GM21381 (cell line): ENCODE results near the gene KCNH1.

ENCODE experiments used
- ATAC-seq: cut with Tn5 transposase; IDR thresholded peaks from one replicate; pipeline ENCODE4 v1.9.1; 2021; ENCODE audit warnings: mild to moderate bottlenecking, moderate library complexity; ENCODE audit not compliant: unreplicated experiment

KCNH1 gene

DNA sequence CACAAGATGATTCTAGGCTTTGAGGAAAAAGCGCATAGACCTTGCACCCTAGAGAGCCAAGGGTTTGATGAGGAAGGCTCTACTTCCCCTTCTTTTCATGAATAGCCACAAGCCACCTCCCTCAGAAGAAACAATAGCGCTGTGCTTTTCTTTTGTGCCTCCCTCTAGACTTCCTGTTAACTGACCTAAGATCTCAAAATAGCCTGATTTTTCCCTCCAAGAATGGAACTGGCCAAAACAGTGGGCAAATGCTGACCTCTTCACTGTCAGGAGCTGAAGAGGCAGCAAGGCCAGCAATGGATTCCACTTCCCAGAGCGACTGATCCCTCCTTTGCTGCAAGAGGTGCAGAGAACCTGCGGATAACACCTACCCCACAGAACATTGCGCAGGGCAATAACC, 362.8 kb downstream of the KCNH1 start:
- no peak for ATAC-seq

- no peak for ATAC-seq
These were observed 363.5 kb downstream of the KCNH1 start for GRCh38 chr1:210770396-210770984.

GRCh38 chr1:210769473-210769872, 364.5 kb downstream of the KCNH1 start:
- no peak for ATAC-seq

- no peak for ATAC-seq
These were observed 369.4 kb downstream of the KCNH1 start for GRCh38 chr1:210764536-210764935.

- ATAC-seq = no peak
These were observed 375.2 kb downstream of the KCNH1 start for GRCh38 chr1:210758761-210759160.

DNA sequence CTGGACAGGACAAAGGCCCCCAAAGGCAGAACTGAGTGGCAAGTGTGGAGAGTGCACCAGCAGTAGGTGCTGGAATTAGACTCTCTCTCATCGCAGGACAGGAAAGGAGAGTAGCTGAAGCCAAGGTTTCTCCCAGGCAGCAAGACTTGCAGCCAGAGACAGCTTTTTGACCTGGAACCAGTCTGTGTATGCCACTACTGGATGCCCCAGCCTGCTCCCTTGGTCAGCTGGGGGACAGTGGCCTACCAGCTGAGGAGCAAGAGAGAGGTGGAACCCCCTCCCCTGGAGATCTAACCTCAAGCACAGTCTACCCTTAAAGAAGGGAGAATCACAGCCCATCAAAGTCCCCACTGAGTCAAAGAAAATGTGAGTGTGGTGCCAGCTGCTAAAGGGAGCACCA, 375.7 kb downstream of the KCNH1 start:
- no peak for ATAC-seq

- no peak for ATAC-seq
These were observed 376.3 kb downstream of the KCNH1 start for GRCh38 chr1:210757677-210758076.

DNA sequence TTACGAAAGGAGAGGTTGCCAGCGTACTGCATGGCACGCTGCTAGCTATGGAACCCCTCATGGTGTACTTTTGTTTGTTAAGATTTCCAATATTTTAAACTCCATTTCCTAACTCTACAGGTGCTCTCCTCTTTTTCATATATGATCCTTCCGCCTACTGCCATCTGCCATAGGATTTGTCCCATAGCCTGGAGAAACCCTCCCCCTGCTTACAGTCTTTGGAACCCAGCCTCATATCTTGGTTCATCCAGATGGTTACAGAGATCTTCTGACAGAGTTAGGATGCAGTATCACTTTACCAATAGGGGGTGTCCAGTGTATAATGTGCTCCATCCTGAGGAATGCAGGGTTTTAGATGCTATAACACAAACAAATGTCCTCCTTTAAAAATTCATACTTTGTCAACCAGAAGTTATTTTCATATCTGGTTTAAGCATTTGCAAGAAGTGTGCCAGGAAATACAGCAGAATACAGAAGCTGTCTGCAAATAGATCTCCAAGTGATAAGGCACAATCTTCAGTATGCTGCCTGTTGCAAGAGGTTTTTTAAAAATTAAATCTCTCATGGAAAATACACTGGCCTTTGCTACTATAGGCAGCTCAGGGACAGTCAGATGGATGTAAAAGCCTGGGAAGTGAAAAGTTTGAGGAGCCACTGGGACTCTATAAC, 377.8 kb downstream of the KCNH1 start:
- no peak for ATAC-seq

GRCh38 chr1:210754878-210755665, 378.9 kb downstream of the KCNH1 start:
- no peak for ATAC-seq

GRCh38 chr1:210751911-210752310, 382.0 kb downstream of the KCNH1 start:
- ATAC-seq = no peak

DNA sequence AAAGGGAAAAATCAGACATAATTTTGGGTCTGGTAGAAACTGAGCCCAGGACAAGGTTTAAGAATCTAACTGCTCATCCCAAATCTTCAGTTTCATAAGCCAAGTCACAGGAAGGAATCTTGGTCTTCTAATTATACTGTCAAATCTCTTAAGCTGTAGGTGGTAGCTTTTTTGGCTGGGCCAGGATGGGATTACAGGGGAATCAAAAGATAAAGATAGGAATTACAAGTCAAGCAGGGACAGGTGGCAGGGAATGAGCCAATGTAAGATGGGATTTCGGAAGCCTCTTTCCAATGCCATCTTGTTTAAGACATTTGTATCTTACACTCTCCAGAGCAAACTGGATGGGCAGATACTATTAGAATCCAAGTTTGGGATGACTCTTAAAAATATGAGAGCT, 383.5 kb downstream of the KCNH1 start:
- no peak for ATAC-seq

DNA sequence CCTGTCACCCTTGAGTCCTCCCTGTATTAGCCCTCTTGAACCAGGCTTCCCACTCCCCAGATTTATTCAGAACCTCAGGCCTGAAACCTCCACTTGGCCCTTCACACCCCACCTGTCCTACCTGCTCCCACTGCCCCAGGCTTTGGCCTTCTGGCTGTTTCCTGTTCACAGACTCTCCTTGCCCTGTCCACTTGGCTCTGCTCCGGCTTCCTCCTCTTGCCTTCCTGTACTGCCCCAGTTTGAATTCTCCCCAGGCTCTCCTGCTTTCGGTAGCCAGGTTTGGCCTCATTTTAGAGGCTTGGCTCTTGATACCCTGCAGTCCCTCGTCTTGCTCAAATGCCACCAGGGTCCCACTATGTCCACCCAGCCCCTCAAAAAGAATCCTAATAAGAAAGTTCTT, 385.2 kb downstream of the KCNH1 start:
- no peak for ATAC-seq

DNA sequence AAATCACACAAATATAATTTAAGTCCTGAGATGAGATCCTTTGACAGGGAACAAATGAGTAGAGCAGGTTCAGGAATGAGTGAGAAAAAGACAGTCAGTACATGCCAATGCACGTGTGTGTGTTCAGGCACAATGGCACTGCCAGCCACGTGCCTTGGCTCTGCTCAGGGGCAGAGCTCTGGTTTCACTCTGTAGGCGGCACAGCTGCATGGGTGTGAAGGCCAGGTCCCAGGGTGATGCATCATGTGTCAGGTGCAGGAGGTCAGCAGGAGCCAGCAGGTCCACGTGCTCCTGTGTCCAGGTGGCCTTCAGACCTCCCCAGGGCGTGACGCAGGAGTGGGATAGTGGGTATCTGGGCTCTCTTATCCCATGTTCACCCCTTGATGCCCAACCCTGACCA, 386.1 kb downstream of the KCNH1 start:
- no peak for ATAC-seq

DNA sequence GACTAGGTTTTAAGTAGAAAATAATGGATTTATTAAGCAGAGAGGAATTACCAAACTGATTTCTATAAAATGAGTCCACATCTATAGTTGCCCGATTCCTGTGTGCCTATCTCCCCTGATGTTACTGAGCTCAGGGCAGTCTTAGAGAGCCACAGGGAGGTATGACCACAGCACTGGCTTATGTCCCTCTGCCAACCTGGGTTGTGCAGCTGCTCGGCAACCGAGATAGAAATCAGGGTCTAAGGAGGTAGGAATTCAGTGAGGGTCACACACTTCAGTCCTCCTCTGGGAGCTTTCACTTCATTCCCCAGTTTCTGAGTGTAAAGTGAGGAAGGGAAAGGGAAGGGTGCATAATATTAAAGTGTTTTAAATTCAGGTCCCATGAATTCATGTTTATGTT, 386.8 kb downstream of the KCNH1 start:
- no peak for ATAC-seq

DNA sequence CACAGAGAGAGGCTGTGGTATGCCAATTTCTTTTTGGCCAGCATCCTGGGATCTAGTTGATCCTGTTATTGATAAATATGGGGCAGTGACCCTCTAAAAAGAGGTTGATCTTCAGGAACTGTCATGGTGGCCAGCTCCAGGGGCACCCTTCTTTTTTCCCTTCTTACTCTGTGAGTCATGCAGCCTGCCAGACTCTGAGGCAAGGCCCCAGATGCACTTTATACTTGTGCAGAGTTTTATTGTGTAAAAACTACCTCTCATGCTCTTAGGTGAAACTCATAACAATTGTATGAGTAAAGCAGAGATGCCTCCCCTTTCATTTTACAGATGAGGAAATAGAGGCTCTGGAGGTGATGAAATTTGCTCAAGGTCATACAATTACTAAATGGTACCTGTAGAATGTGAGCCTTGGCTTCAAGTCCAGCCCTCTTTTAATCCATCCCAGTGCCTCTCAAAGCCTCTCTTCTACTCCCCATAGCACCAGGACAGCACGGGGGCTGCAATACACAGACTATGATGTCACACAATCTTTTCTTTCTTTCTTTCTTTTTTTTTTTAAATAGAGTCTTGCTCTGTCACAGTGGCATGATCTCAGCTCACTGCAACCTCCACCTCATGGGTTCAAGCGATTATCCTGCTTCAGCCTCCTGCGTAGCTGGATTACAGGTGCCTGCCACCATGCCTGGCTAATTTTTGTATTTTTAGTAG, 387.8 kb downstream of the KCNH1 start:
- ATAC-seq = no peak

- ATAC-seq = no peak
These were observed 390.9 kb downstream of the KCNH1 start for GRCh38 chr1:210743038-210743437.

DNA sequence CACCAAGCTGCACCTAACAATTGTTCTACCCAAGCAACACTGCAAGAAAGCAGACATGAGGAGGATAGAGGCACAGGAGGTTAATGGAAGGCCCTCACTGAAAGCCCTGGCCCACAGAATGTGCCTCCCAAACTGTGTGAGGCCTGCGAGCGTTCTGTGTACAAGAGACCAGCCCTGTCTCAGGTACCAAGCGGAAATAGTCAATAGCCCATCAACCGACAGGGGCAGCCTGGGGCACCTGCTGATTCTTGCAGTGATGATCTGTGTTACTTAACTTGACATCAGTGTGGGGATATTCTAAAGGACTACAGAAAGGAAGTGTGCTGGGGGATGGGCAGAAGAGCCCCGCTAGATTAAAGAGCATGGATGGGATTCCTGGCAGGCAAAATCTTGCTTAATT, 392.4 kb downstream of the KCNH1 start:
- no peak for ATAC-seq

- ATAC-seq = no peak
These were observed 394.3 kb downstream of the KCNH1 start for GRCh38 chr1:210739627-210740026.

GRCh38 chr1:210738256-210738655, 395.7 kb downstream of the KCNH1 start:
- no peak for ATAC-seq

DNA sequence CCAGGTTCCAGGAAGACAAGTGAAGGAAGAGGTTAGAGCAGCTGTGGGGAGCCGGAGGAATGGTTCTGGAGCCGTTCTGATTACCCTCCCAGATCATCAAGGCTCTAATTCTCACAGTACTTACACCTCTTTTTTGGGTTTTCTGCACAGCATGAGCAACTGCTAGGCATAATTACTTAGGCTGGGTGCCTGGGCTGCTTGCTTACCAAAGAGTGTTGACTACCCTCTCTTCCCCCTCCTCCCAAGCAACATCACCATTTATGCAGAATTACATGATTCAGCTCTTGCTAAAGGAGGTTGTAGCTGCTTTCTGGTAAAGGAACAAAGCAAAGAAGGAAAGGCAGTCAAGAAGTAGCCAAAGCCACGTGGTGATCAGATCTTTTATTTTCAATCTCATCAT, 397.2 kb downstream of the KCNH1 start:
- no peak for ATAC-seq

- ATAC-seq = no peak
These were observed 402.4 kb downstream of the KCNH1 start for GRCh38 chr1:210731597-210731996.

DNA sequence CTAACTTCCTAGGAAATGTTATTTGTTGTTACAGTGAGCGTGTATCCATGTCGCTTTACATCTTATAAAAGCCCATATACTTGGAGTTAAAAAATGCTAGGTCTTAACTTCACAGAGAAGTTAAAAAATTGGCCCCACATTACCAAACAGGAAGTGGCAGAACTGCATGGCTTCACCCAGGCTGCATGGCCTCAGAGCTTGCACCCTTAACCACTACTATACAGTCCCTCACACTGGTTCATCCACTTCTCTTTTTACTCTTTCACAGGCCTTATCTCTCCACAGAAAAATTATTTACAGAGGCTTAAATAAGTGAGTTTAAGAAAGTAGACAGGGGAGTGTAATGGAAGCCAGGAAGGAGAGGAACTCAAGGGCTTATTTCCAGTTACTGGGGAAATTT, 402.8 kb downstream of the KCNH1 start:
- ATAC-seq = no peak
